ENCODE data around the gene GABRR2. TPM values are rescaled to one million over a fixed set of nuclear protein-coding genes. Genes with fewer than 3 reads are reported as not detected.

The GABRR2 gene
- total RNA-seq, 1 donor from 2014 or later = 0.36 TPM

DNA sequence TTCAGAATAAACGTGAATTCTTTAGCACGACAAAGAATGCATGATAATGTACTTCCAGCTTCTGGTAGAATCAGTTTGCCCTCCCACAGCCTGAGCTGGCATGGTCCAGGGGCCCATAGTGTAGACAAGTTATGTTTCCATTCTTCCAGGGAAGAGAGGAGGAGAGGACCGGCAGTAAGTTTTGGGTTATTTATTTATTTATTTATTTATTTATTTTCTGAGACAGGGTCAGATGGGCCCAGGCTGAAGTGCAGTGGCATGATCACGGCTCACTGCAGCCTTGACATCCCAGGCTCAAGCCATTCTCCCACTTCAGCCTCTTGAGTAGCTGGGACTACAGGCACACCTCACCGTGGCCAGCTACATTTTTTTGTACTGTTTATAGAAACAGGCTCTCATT lies 102.6 kb downstream of the GABRR2 start:
- Mint-ChIP-seq H3K27me3 (ENCODE audit: unreplicated experiment) (peaks cover 5% of the 10 kb centered on the region), H3K4me1 (ENCODE audit: unreplicated experiment) (peaks cover 6% of the 10 kb centered on the region), H3K27ac (ENCODE audit: unreplicated experiment) (no peak overlapping the region), H3K36me3 (ENCODE audit: low read depth, unreplicated experiment) (no peaks in the 10 kb centered on the region), H3K4me3 (ENCODE audit: unreplicated experiment) (no peak overlapping the region), H3K9me3 (ENCODE audit: unreplicated experiment) (no peaks in the 10 kb centered on the region)
- TF ChIP-seq, protein P1, sequence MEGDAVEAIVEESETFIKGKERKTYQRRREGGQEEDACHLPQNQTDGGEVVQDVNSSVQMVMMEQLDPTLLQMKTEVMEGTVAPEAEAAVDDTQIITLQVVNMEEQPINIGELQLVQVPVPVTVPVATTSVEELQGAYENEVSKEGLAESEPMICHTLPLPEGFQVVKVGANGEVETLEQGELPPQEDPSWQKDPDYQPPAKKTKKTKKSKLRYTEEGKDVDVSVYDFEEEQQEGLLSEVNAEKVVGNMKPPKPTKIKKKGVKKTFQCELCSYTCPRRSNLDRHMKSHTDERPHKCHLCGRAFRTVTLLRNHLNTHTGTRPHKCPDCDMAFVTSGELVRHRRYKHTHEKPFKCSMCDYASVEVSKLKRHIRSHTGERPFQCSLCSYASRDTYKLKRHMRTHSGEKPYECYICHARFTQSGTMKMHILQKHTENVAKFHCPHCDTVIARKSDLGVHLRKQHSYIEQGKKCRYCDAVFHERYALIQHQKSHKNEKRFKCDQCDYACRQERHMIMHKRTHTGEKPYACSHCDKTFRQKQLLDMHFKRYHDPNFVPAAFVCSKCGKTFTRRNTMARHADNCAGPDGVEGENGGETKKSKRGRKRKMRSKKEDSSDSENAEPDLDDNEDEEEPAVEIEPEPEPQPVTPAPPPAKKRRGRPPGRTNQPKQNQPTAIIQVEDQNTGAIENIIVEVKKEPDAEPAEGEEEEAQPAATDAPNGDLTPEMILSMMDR (IDR thresholded peaks at IDR 0.05; ENCODE audit: unreplicated experiment) = no peak
- no peak for DNase-seq (ENCODE audit: low spot score)

DNA sequence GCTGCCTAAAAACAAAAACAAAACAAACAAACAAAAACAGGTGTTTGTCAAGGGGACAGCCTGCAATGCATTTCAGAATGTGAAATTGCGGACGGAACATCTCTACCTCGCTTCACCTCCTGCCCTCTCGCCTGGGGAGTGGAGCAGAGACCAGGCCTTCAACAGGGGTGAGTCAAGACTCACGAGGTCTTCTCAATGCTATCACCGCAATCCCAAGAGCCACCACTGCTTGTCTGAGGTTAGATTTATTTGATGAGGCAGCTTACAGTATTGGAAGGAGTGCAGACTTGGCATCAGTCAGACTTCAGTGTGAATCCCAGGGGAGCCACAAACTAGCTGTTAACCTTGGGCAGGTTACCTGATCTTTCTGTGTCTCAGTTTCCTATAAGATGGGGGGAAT lies 105.6 kb downstream of the GABRR2 start:
- TF ChIP-seq, protein P1 (IDR thresholded peaks at IDR 0.05; ENCODE audit: unreplicated experiment) = no peak
- Mint-ChIP-seq H3K9me3 (ENCODE audit: unreplicated experiment) (no peaks in the 10 kb centered on the region), H3K4me3 (ENCODE audit: unreplicated experiment) (no peak overlapping the region), H3K27me3 (ENCODE audit: unreplicated experiment) (peaks cover 5% of the 10 kb centered on the region), H3K4me1 (ENCODE audit: unreplicated experiment) (no peaks in the 10 kb centered on the region), H3K36me3 (ENCODE audit: low read depth, unreplicated experiment) (no peaks in the 10 kb centered on the region), H3K27ac (ENCODE audit: unreplicated experiment) (no peak overlapping the region)
- no peak for DNase-seq (ENCODE audit: low spot score)

DNA sequence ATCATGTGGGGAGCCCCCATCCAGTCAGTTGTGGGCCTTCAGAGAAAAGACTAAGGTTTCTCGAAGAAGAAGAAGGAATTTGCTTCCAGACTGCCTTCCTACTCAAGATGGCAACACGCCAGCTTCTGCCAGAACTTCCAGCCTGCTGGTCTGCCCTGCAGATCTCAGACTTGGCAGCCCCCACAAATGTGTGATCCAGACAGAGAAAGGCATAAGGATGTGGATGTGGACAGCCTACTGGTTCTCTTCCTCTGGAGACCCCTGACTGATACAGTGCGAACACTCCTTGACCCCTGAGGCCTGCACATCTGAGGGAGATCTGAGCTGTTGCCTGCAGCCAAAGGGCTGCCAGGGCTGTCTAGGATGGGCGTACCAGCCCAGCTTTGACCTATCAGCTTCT lies 106.5 kb downstream of the GABRR2 start:
- Mint-ChIP-seq H3K4me3 (ENCODE audit: unreplicated experiment) (no peak overlapping the region), H3K36me3 (ENCODE audit: low read depth, unreplicated experiment) (no peaks in the 10 kb centered on the region), H3K9me3 (ENCODE audit: unreplicated experiment) (no peaks in the 10 kb centered on the region), H3K4me1 (ENCODE audit: unreplicated experiment) (no peaks in the 10 kb centered on the region), H3K27ac (ENCODE audit: unreplicated experiment) (no peak overlapping the region), H3K27me3 (ENCODE audit: unreplicated experiment) (peaks cover 6% of the 10 kb centered on the region)
- TF ChIP-seq, protein P1 (IDR thresholded peaks at IDR 0.05; ENCODE audit: unreplicated experiment) = no peak
- DNase-seq (ENCODE audit: low spot score) = no peak

Other genes starting within 250 kb of the GABRR2 start
- gene PNRC1, start 234.5 kb downstream of the GABRR2 start, total RNA-seq (ENCODE audit: unreplicated experiment) = 135 TPM
- gene SRSF12, start 197.2 kb downstream of the GABRR2 start, total RNA-seq (ENCODE audit: unreplicated experiment) = 3.9 TPM
- gene PM20D2, start 169.2 kb downstream of the GABRR2 start, total RNA-seq (ENCODE audit: unreplicated experiment) = 1.3 TPM
- gene GABRR1, start 97.9 kb downstream of the GABRR2 start, total RNA-seq (ENCODE audit: unreplicated experiment) = not detected
- 43.7 TPM for gene UBE2J1, start 37.4 kb upstream of the GABRR2 start, total RNA-seq (ENCODE audit: unreplicated experiment)
- gene RRAGD, start 97.0 kb upstream of the GABRR2 start, total RNA-seq (ENCODE audit: unreplicated experiment) = 9.8 TPM
- 70.9 TPM for gene ANKRD6, start 117.9 kb upstream of the GABRR2 start, total RNA-seq (ENCODE audit: unreplicated experiment)

All from endothelial cell (in vitro differentiated cells).